Measurements from ENCODE around the gene CNN3. TPM values are rescaled to one million over a fixed set of nuclear protein-coding genes. Genes with fewer than 3 reads are reported as not detected.

CNN3 gene
- total and polyA plus RNA-seq, 2 donors from 2014 or later = 232 to 291 TPM

GRCh38 chr1:94856004-94856403, 70.9 kb downstream of the CNN3 start:
- intact Hi-C loops (cut with DNase I) = loop anchor here (5.0 kb wide), 1 partner anchor 186 kb away; no protein-coding TSS in a partner anchor
- FAIRE-seq = no peak
- no peak for TF ChIP-seq CTCF (IDR thresholded peaks at IDR 0.05; ENCODE audit: borderline replicate concordance, extremely low read depth, insufficient read depth)
- H3K9ac ChIP-seq (ENCODE audit: low read length in 3 of 3) = peak overlapping the region in 1 of 3 donors; percentile 14
- DNase-seq = no peak
- H3K27ac ChIP-seq (ENCODE audit: low read depth in 2 of 2, low read length in 2 of 2) = peak overlapping the region; percentile 60 to 89
- no peak overlapping the region for H3K4me3 ChIP-seq (ENCODE audit: low read length in 3 of 3)
- peaks cover 0 to 5% (median 0%) of the 10 kb centered on the region in 3 donors for H3K36me3 ChIP-seq (ENCODE audit: control insufficient read depth in 2 of 3, insufficient read depth in 3 of 3, low read length in 3 of 3)
- no peaks in the 10 kb centered on the region for H3K27me3 ChIP-seq (ENCODE audit: control insufficient read depth, insufficient read depth, low read length)
- H3K4me1 ChIP-seq (ENCODE audit: control insufficient read depth in 2 of 3, insufficient read depth in 2 of 3, low read depth in 1 of 3, low read length in 3 of 3) = peaks cover 0 to 24% (median 19%) of the 10 kb centered on the region in 3 donors
- H3K9me3 ChIP-seq (ENCODE audit: control insufficient read depth in 2 of 3, insufficient read depth in 1 of 3, low read length in 3 of 3) = no peaks in the 10 kb centered on the region

- Histone ChIP-seq H3K4me1 (ENCODE audit: control insufficient read depth in 2 of 3, insufficient read depth in 2 of 3, low read depth in 1 of 3, low read length in 3 of 3) (peaks cover 0 to 24% (median 16%) of the 10 kb centered on the region in 3 donors), H3K9me3 (ENCODE audit: control insufficient read depth in 2 of 3, insufficient read depth in 1 of 3, low read length in 3 of 3) (no peaks in the 10 kb centered on the region), H3K4me3 (ENCODE audit: low read length in 3 of 3) (peak overlapping the region in 2 of 3 donors; percentile 44 to 55), H3K27me3 (ENCODE audit: control insufficient read depth, insufficient read depth, low read length) (no peaks in the 10 kb centered on the region), H3K36me3 (ENCODE audit: control insufficient read depth in 2 of 3, insufficient read depth in 3 of 3, low read length in 3 of 3) (peaks cover 0 to 5% (median 0%) of the 10 kb centered on the region in 3 donors), H3K9ac (ENCODE audit: low read length in 3 of 3) (peak overlapping the region in 2 of 3 donors; percentile 41 to 50), H3K27ac (ENCODE audit: low read depth in 2 of 2, low read length in 2 of 2) (peak overlapping the region; percentile 60 to 89)
- FAIRE-seq = no peak
- DNase-seq = peak in 2 of 5 donors; percentile 19 to 30
- TF ChIP-seq CTCF (IDR thresholded peaks at IDR 0.05; ENCODE audit: borderline replicate concordance, extremely low read depth, insufficient read depth) = no peak
- intact Hi-C loops (cut with DNase I) = loop anchor here (5.0 kb wide), 1 partner anchor 187 kb away; no protein-coding TSS in a partner anchor
These were observed 71.6 kb downstream of the CNN3 start for GRCh38 chr1:94855307-94855700.

GRCh38 chr1:94854458-94855306, 72.2 kb downstream of the CNN3 start:
- Histone ChIP-seq H3K4me1 (ENCODE audit: control insufficient read depth in 2 of 3, insufficient read depth in 2 of 3, low read depth in 1 of 3, low read length in 3 of 3) (peaks cover 0 to 24% (median 16%) of the 10 kb centered on the region in 3 donors), H3K4me3 (ENCODE audit: low read length in 3 of 3) (peak overlapping the region in 2 of 3 donors; percentile 44 to 55), H3K27ac (ENCODE audit: low read depth in 2 of 2, low read length in 2 of 2) (peak overlapping the region; percentile 60 to 89), H3K27me3 (ENCODE audit: control insufficient read depth, insufficient read depth, low read length) (no peaks in the 10 kb centered on the region), H3K9ac (ENCODE audit: low read length in 3 of 3) (peak overlapping the region in 2 of 3 donors; percentile 41 to 50), H3K36me3 (ENCODE audit: control insufficient read depth in 2 of 3, insufficient read depth in 3 of 3, low read length in 3 of 3) (peaks cover 0 to 5% (median 0%) of the 10 kb centered on the region in 3 donors), H3K9me3 (ENCODE audit: control insufficient read depth in 2 of 3, insufficient read depth in 1 of 3, low read length in 3 of 3) (no peaks in the 10 kb centered on the region)
- FAIRE-seq (peak; percentile 13), DNase-seq (peak; percentile 86 to 95 (median 92))
- peak; percentile 99 for TF ChIP-seq CTCF (IDR thresholded peaks at IDR 0.05; ENCODE audit: borderline replicate concordance, extremely low read depth, insufficient read depth)
- intact Hi-C loops (cut with DNase I) = loop anchor here (5.0 kb wide), 1 partner anchor 188 kb away; no protein-coding TSS in a partner anchor

Measured in kidney (tissue), 14 donors.